ENCODE data around the gene LYPD6.

The LYPD6 gene

GRCh38 chr2:149383340-149383739, 53.0 kb downstream of the LYPD6 start:
- no peaks in the 10 kb centered on the region for H3K36me3 ChIP-seq (ENCODE audit: insufficient read depth, low read depth, low read length)
- no peak overlapping the region for H3K4me3 ChIP-seq (ENCODE audit: low read length)
- no peak overlapping the region for H3K9ac ChIP-seq (ENCODE audit: low read depth, low read length)
- no peaks in the 10 kb centered on the region for H3K27me3 ChIP-seq (ENCODE audit: insufficient read depth, low read length)
- no peak overlapping the region for H3K27ac ChIP-seq (ENCODE audit: low read length)
- H3K9me3 ChIP-seq (ENCODE audit: insufficient read depth, low read depth, low read length) = no peaks in the 10 kb centered on the region
- peaks cover 7% of the 10 kb centered on the region; the same call in 1 of the 2 replicates for H3K4me1 ChIP-seq (ENCODE audit: insufficient read depth, low read length)

- Histone ChIP-seq H3K4me3 (ENCODE audit: low read length) (no peak overlapping the region), H3K36me3 (ENCODE audit: insufficient read depth, low read depth, low read length) (no peaks in the 10 kb centered on the region), H3K4me1 (ENCODE audit: insufficient read depth, low read length) (peaks cover 12% of the 10 kb centered on the region; the same call in 1 of the 2 replicates), H3K27me3 (ENCODE audit: insufficient read depth, low read length) (no peaks in the 10 kb centered on the region), H3K27ac (ENCODE audit: low read length) (no peak overlapping the region), H3K9me3 (ENCODE audit: insufficient read depth, low read depth, low read length) (no peaks in the 10 kb centered on the region), H3K9ac (ENCODE audit: low read depth, low read length) (no peak overlapping the region)
These were observed 55.0 kb downstream of the LYPD6 start for GRCh38 chr2:149385350-149385749.

GRCh38 chr2:149387411-149387810, 57.0 kb downstream of the LYPD6 start:
- Histone ChIP-seq H3K4me3 (ENCODE audit: low read length) (no peak overlapping the region), H3K36me3 (ENCODE audit: insufficient read depth, low read depth, low read length) (no peaks in the 10 kb centered on the region), H3K9ac (ENCODE audit: low read depth, low read length) (no peak overlapping the region), H3K27me3 (ENCODE audit: insufficient read depth, low read length) (no peaks in the 10 kb centered on the region), H3K4me1 (ENCODE audit: insufficient read depth, low read length) (peaks cover 11% of the 10 kb centered on the region; the same call in 1 of the 2 replicates), H3K27ac (ENCODE audit: low read length) (no peak overlapping the region), H3K9me3 (ENCODE audit: insufficient read depth, low read depth, low read length) (no peaks in the 10 kb centered on the region)

- H3K9me3 ChIP-seq (ENCODE audit: insufficient read depth, low read depth, low read length) = no peaks in the 10 kb centered on the region
- H3K27me3 ChIP-seq (ENCODE audit: insufficient read depth, low read length) = no peaks in the 10 kb centered on the region
These were observed 57.9 kb downstream of the LYPD6 start for GRCh38 chr2:149388120-149388816.

GRCh38 chr2:149389506-149390167, 59.2 kb downstream of the LYPD6 start:
- Histone ChIP-seq H3K27ac (ENCODE audit: low read length) (no peak overlapping the region), H3K36me3 (ENCODE audit: insufficient read depth, low read depth, low read length) (no peaks in the 10 kb centered on the region)

More at GRCh38 chr2:149388120-149388816, 57.9 kb downstream of the LYPD6 start:
- H3K4me1 ChIP-seq (ENCODE audit: insufficient read depth, low read length) = peaks cover 11% of the 10 kb centered on the region; the same call in 1 of the 2 replicates
- H3K27ac ChIP-seq (ENCODE audit: low read length) = no peak overlapping the region
- H3K4me3 ChIP-seq (ENCODE audit: low read length) = no peak overlapping the region
- H3K36me3 ChIP-seq (ENCODE audit: insufficient read depth, low read depth, low read length) = no peaks in the 10 kb centered on the region
- no peak overlapping the region for H3K9ac ChIP-seq (ENCODE audit: low read depth, low read length)

GRCh38 chr2:149393614-149394013, 63.2 kb downstream of the LYPD6 start:
- Histone ChIP-seq H3K9me3 (ENCODE audit: insufficient read depth, low read depth, low read length) (no peaks in the 10 kb centered on the region), H3K9ac (ENCODE audit: low read depth, low read length) (no peak overlapping the region), H3K27me3 (ENCODE audit: insufficient read depth, low read length) (no peaks in the 10 kb centered on the region), H3K27ac (ENCODE audit: low read length) (no peak overlapping the region), H3K4me1 (ENCODE audit: insufficient read depth, low read length) (peaks cover 14% of the 10 kb centered on the region; the same call in 1 of the 2 replicates), H3K36me3 (ENCODE audit: insufficient read depth, low read depth, low read length) (no peaks in the 10 kb centered on the region), H3K4me3 (ENCODE audit: low read length) (no peak overlapping the region)

More at GRCh38 chr2:149389506-149390167, 59.2 kb downstream of the LYPD6 start:
- Histone ChIP-seq H3K9ac (ENCODE audit: low read depth, low read length) (no peak overlapping the region), H3K4me3 (ENCODE audit: low read length) (no peak overlapping the region), H3K9me3 (ENCODE audit: insufficient read depth, low read depth, low read length) (no peaks in the 10 kb centered on the region), H3K4me1 (ENCODE audit: insufficient read depth, low read length) (peaks cover 11% of the 10 kb centered on the region; the same call in 1 of the 2 replicates), H3K27me3 (ENCODE audit: insufficient read depth, low read length) (no peaks in the 10 kb centered on the region)

GRCh38 chr2:149394864-149395263, 64.5 kb downstream of the LYPD6 start:
- Histone ChIP-seq H3K36me3 (ENCODE audit: insufficient read depth, low read depth, low read length) (no peaks in the 10 kb centered on the region), H3K4me1 (ENCODE audit: insufficient read depth, low read length) (peaks cover 4% of the 10 kb centered on the region; the same call in 1 of the 2 replicates), H3K27me3 (ENCODE audit: insufficient read depth, low read length) (no peaks in the 10 kb centered on the region), H3K9me3 (ENCODE audit: insufficient read depth, low read depth, low read length) (no peaks in the 10 kb centered on the region), H3K27ac (ENCODE audit: low read length) (no peak overlapping the region), H3K9ac (ENCODE audit: low read depth, low read length) (no peak overlapping the region), H3K4me3 (ENCODE audit: low read length) (no peak overlapping the region)

- peaks cover 4% of the 10 kb centered on the region; the same call in 1 of the 2 replicates for H3K4me1 ChIP-seq (ENCODE audit: insufficient read depth, low read length)
- H3K36me3 ChIP-seq (ENCODE audit: insufficient read depth, low read depth, low read length) = no peaks in the 10 kb centered on the region
- no peaks in the 10 kb centered on the region for H3K9me3 ChIP-seq (ENCODE audit: insufficient read depth, low read depth, low read length)
- no peak overlapping the region for H3K9ac ChIP-seq (ENCODE audit: low read depth, low read length)
- no peaks in the 10 kb centered on the region for H3K27me3 ChIP-seq (ENCODE audit: insufficient read depth, low read length)
- no peak overlapping the region for H3K4me3 ChIP-seq (ENCODE audit: low read length)
- no peak overlapping the region for H3K27ac ChIP-seq (ENCODE audit: low read length)
These were observed 69.7 kb downstream of the LYPD6 start for GRCh38 chr2:149399934-149400615.

GRCh38 chr2:149400997-149401396, 70.6 kb downstream of the LYPD6 start:
- Histone ChIP-seq H3K4me1 (ENCODE audit: insufficient read depth, low read length) (no peaks in the 10 kb centered on the region; the same call in 1 of the 2 replicates), H3K9ac (ENCODE audit: low read depth, low read length) (no peak overlapping the region), H3K27ac (ENCODE audit: low read length) (no peak overlapping the region), H3K4me3 (ENCODE audit: low read length) (no peak overlapping the region), H3K9me3 (ENCODE audit: insufficient read depth, low read depth, low read length) (no peaks in the 10 kb centered on the region), H3K36me3 (ENCODE audit: insufficient read depth, low read depth, low read length) (no peaks in the 10 kb centered on the region), H3K27me3 (ENCODE audit: insufficient read depth, low read length) (no peaks in the 10 kb centered on the region)

GRCh38 chr2:149409506-149409905, 79.1 kb downstream of the LYPD6 start:
- H3K4me1 ChIP-seq (ENCODE audit: insufficient read depth, low read length) = peaks cover 7% of the 10 kb centered on the region; the same call in 1 of the 2 replicates
- H3K9ac ChIP-seq (ENCODE audit: low read depth, low read length) = no peak overlapping the region
- H3K27me3 ChIP-seq (ENCODE audit: insufficient read depth, low read length) = no peaks in the 10 kb centered on the region
- H3K36me3 ChIP-seq (ENCODE audit: insufficient read depth, low read depth, low read length) = no peaks in the 10 kb centered on the region
- H3K4me3 ChIP-seq (ENCODE audit: low read length) = no peak overlapping the region
- no peak overlapping the region for H3K27ac ChIP-seq (ENCODE audit: low read length)
- no peaks in the 10 kb centered on the region for H3K9me3 ChIP-seq (ENCODE audit: insufficient read depth, low read depth, low read length)

GRCh38 chr2:149410701-149411484, 80.5 kb downstream of the LYPD6 start:
- peaks cover 7% of the 10 kb centered on the region; the same call in 1 of the 2 replicates for H3K4me1 ChIP-seq (ENCODE audit: insufficient read depth, low read length)
- no peak overlapping the region for H3K9ac ChIP-seq (ENCODE audit: low read depth, low read length)
- H3K27me3 ChIP-seq (ENCODE audit: insufficient read depth, low read length) = no peaks in the 10 kb centered on the region
- no peak overlapping the region for H3K27ac ChIP-seq (ENCODE audit: low read length)
- H3K9me3 ChIP-seq (ENCODE audit: insufficient read depth, low read depth, low read length) = no peaks in the 10 kb centered on the region
- no peak overlapping the region for H3K4me3 ChIP-seq (ENCODE audit: low read length)
- no peaks in the 10 kb centered on the region for H3K36me3 ChIP-seq (ENCODE audit: insufficient read depth, low read depth, low read length)
